ENCODE measurements around the gene ZNF775.

Gene ZNF775

GRCh38 chr7:150367677-150368095 is 11.4 kb upstream of the ZNF775 start:
- peak overlapping the region; percentile 72 for H3K4me3 ChIP-seq (ENCODE audit: low read depth, low read length)
- DNase-seq (ENCODE audit: low read depth) = peak; percentile 48
- TF ChIP-seq CTCF (IDR thresholded peaks at IDR 0.05; ENCODE audit: low read depth, low read length, missing control alignments) = no peak
- in situ Hi-C loops (cut with HindIII; ENCODE audit: low sequenced_read_pairs) = no loop called here

GRCh38 chr7:150368096-150368883 is 10.8 kb upstream of the ZNF775 start, which contains the start of gene REPIN1:
Gene REPIN1 (plus strand): TSS chr7:150368822. CDS start chr7:150369712, 890 bp downstream.
- in situ Hi-C loops (cut with HindIII; ENCODE audit: low sequenced_read_pairs) = no loop called here
- no peak for TF ChIP-seq CTCF (IDR thresholded peaks at IDR 0.05; ENCODE audit: low read depth, low read length, missing control alignments)
- DNase-seq (ENCODE audit: low read depth) = no peak
- peak within 1 kb of the TSS; percentile 72 for H3K4me3 ChIP-seq (ENCODE audit: low read depth, low read length)

- DNase-seq (ENCODE audit: low read depth) = no peak
- H3K4me3 ChIP-seq (ENCODE audit: low read depth, low read length) = peak overlapping the region; percentile 72
- in situ Hi-C loops (cut with HindIII; ENCODE audit: low sequenced_read_pairs) = no loop called here
- TF ChIP-seq CTCF (IDR thresholded peaks at IDR 0.05; ENCODE audit: low read depth, low read length, missing control alignments) = no peak
Measured at GRCh38 chr7:150368884-150369747, 10.0 kb upstream of the ZNF775 start.

- no peak for DNase-seq (ENCODE audit: low read depth)
- in situ Hi-C loops (cut with HindIII; ENCODE audit: low sequenced_read_pairs) = no loop called here
- peak overlapping the region; percentile 72 for H3K4me3 ChIP-seq (ENCODE audit: low read depth, low read length)
Measured at GRCh38 chr7:150369748-150370501, 9.2 kb upstream of the ZNF775 start.

GRCh38 chr7:150370612-150371071 is 8.5 kb upstream of the ZNF775 start:
- H3K4me3 ChIP-seq (ENCODE audit: low read depth, low read length) = no peak overlapping the region
- no peak for DNase-seq (ENCODE audit: low read depth)
- in situ Hi-C loops (cut with HindIII; ENCODE audit: low sequenced_read_pairs) = no loop called here
- TF ChIP-seq CTCF (IDR thresholded peaks at IDR 0.05; ENCODE audit: low read depth, low read length, missing control alignments) = no peak

More at GRCh38 chr7:150369748-150370501, 9.2 kb upstream of the ZNF775 start:
- TF ChIP-seq CTCF (IDR thresholded peaks at IDR 0.05; ENCODE audit: low read depth, low read length, missing control alignments) = no peak
